Nephron (organoid): Measurements from ENCODE around the gene KIAA0586.
"Not testable (repeated sequence)": the region's sequence is repeated elsewhere in the genome, so short reads cannot be mapped to it uniquely, and the experiment has no call there.

Experiments
- H3K27ac Mint-ChIP-seq, 3 experiments: 2 replicates each; pipeline ENCODE4 v1.8.0; 2020; ENCODE audit warnings: mixed read lengths in 3 of 3, mild to moderate bottlenecking in 2 of 3, moderate library complexity in 1 of 3
- H3K27me3 Mint-ChIP-seq: 2 replicates; pipeline ENCODE4 v1.8.0; 2021; ENCODE audit warnings: low read depth, mild to moderate bottlenecking, moderate library complexity, mixed read lengths
- H3K36me3 Mint-ChIP-seq: 2 replicates; pipeline ENCODE4 v1.8.0; 2020; ENCODE audit warnings: low read depth, mixed read lengths
- H3K4me1 Mint-ChIP-seq: 2 replicates; pipeline ENCODE4 v1.8.0; 2020; ENCODE audit warnings: mixed read lengths
- H3K4me3 Mint-ChIP-seq, 3 experiments: 2 replicates each; pipeline ENCODE4 v1.8.0; 2020; ENCODE audit warnings: mild to moderate bottlenecking in 3 of 3, mixed read lengths in 3 of 3, moderate library complexity in 2 of 3
- H3K9me3 Mint-ChIP-seq: 2 replicates; pipeline ENCODE4 v1.8.0; 2020; ENCODE audit warnings: mixed read lengths
- CTCF ChIP-seq, 3 experiments: fragments of 200-600 bp; sonication (generic); IDR thresholded peaks; one replicate each; pipeline ENCODE4 v1.5.0; 2021; ENCODE audit warnings: antibody characterized with exemption in 3 of 3; ENCODE audit not compliant: unreplicated experiment in 3 of 3

KIAA0586 gene

GRCh38 chr14:58513272-58513671, 85.8 kb downstream of the KIAA0586 start:
- Mint-ChIP-seq H3K27ac (no peak overlapping the region), H3K9me3 (peaks cover 3% of the 10 kb centered on the region), H3K36me3 (peaks cover 55% of the 10 kb centered on the region), H3K4me3 (no peak overlapping the region), H3K27me3 (no peaks in the 10 kb centered on the region), H3K4me1 (no peaks in the 10 kb centered on the region)
- TF ChIP-seq CTCF (IDR thresholded peaks at IDR 0.05; ENCODE audit: unreplicated experiment in 3 of 3), result no peak

- H3K4me1 Mint-ChIP-seq, result no peaks in the 10 kb centered on the region
- TF ChIP-seq CTCF (IDR thresholded peaks at IDR 0.05; ENCODE audit: unreplicated experiment in 3 of 3), result no peak
- H3K36me3 Mint-ChIP-seq, result peaks cover 67% of the 10 kb centered on the region
- H3K27me3 Mint-ChIP-seq, result no peaks in the 10 kb centered on the region
- H3K9me3 Mint-ChIP-seq, result peaks cover 6% of the 10 kb centered on the region
- no peak overlapping the region for H3K4me3 Mint-ChIP-seq
- H3K27ac Mint-ChIP-seq, result no peak overlapping the region
Observed at GRCh38 chr14:58517592-58517991, 90.1 kb downstream of the KIAA0586 start.

GRCh38 chr14:58525691-58526090, 98.2 kb downstream of the KIAA0586 start:
- H3K9me3 Mint-ChIP-seq, result peaks cover 46% of the 10 kb centered on the region
- H3K27me3 Mint-ChIP-seq, H3K4me3 Mint-ChIP-seq, H3K27ac Mint-ChIP-seq, H3K4me1 Mint-ChIP-seq: not testable (repeated sequence)
- H3K36me3 Mint-ChIP-seq, result peaks cover 74% of the 10 kb centered on the region

GRCh38 chr14:58533446-58533845, 105.9 kb downstream of the KIAA0586 start:
- no peak for TF ChIP-seq CTCF (IDR thresholded peaks at IDR 0.05; ENCODE audit: unreplicated experiment in 3 of 3)
- H3K27me3 Mint-ChIP-seq, result no peaks in the 10 kb centered on the region
- H3K4me1 Mint-ChIP-seq, result peaks cover 33% of the 10 kb centered on the region
- no peak overlapping the region for H3K4me3 Mint-ChIP-seq
- H3K9me3 Mint-ChIP-seq, result peaks cover 20% of the 10 kb centered on the region
- H3K27ac Mint-ChIP-seq, result peak overlapping the region; percentile 81 to 97 (median 95)
- H3K36me3 Mint-ChIP-seq, result peaks cover 25% of the 10 kb centered on the region

GRCh38 chr14:58535044-58535443, 107.5 kb downstream of the KIAA0586 start:
- peaks cover 39% of the 10 kb centered on the region for H3K4me1 Mint-ChIP-seq
- H3K4me3 Mint-ChIP-seq, result no peak overlapping the region
- H3K27me3 Mint-ChIP-seq, result no peaks in the 10 kb centered on the region
- peaks cover 9% of the 10 kb centered on the region for H3K36me3 Mint-ChIP-seq
- H3K9me3 Mint-ChIP-seq, result peaks cover 4% of the 10 kb centered on the region
- TF ChIP-seq CTCF (IDR thresholded peaks at IDR 0.05; ENCODE audit: unreplicated experiment in 3 of 3), result no peak
- H3K27ac Mint-ChIP-seq, result peak overlapping the region; percentile 81 to 97 (median 95)

- Mint-ChIP-seq H3K27ac (peak overlapping the region in 2 of 3 experiments; percentile 46 to 64), H3K4me3 (no peak overlapping the region), H3K36me3 (peaks cover 6% of the 10 kb centered on the region), H3K27me3 (no peaks in the 10 kb centered on the region), H3K4me1 (peaks cover 50% of the 10 kb centered on the region), H3K9me3 (no peaks in the 10 kb centered on the region)
- TF ChIP-seq CTCF (IDR thresholded peaks at IDR 0.05; ENCODE audit: unreplicated experiment in 3 of 3), result no peak
Observed at GRCh38 chr14:58537004-58537403, 109.5 kb downstream of the KIAA0586 start.
